GM12878 (cell line): ENCODE results near the gene SNAPC4. TPM values are rescaled to one million over a fixed set of nuclear protein-coding genes. Genes with fewer than 3 reads are reported as not detected.
A peak's percentile ranks its signal among the peaks of the same experiment; 100 is the strongest.
"Not testable (repeated sequence)": the region's sequence is repeated elsewhere in the genome, so short reads cannot be mapped to it uniquely, and the experiment has no call there.

Experiments used
- ATAC-seq: fragments of 200-7000 bp; cut with Tn5 transposase; 3 replicates; pipeline ENCODE4 v1.9.1; 2020; ENCODE audit warnings: mild to moderate bottlenecking, moderate library complexity
- BruUV-seq: library from RNA; stranded (reverse); fragments of 400-500 nt; replicated peaks from 2 replicates; lab custom pipeline; 2021; lab: Mats Ljungman, UMichigan
- CTCF ChIA-PET: fragments of 300-600 bp; sonication (Branson Sonifier 250); formaldehyde crosslinking; extraction: SDS; loops from one replicate; lab custom pipeline; 2021; ENCODE audit warnings: inconsistent platforms; lab: Yijun Ruan, JAX
- POLR2A ChIA-PET: fragments of 350-600 bp; formaldehyde crosslinking; extraction: SDS; loops from one replicate; lab custom pipeline; 2021; ENCODE audit warnings: inconsistent platforms; lab: Charles Lee
- RAD21 ChIA-PET: fragments of 300-600 bp; sonication (Branson Sonifier 250); formaldehyde crosslinking; loops from one replicate; lab custom pipeline; 2023; ENCODE audit warnings: antibody characterized with exemption; ENCODE audit not compliant: unreplicated experiment; lab: Charles Lee
- SMC1A ChIA-PET: fragments of 300-600 bp; sonication (Branson Sonifier 250); formaldehyde crosslinking; loops from one replicate; lab custom pipeline; 2023; ENCODE audit not compliant: unreplicated experiment, uncharacterized antibody; lab: Charles Lee
- DNase-seq: peaks from one replicate; pipeline ENCODE4 v3.0.0-alpha.2; 2011; ENCODE audit warnings: low read depth, low spot score
- FAIRE-seq: peaks from 3 replicates; lab custom pipeline; 2011; peaks lifted over from hg19 to GRCh38; lab: Jason Lieb, UNC
- H2AFZ ChIP-seq: 2 replicates; pipeline ENCODE4 v1.6.0; 2011; ENCODE audit warnings: low read depth, low read length, control low read depth; ENCODE audit not compliant: control insufficient read depth
- H3K27ac ChIP-seq: 2 replicates; pipeline ENCODE4 v1.5.1; 2011; ENCODE audit warnings: control low read depth; ENCODE audit not compliant: control insufficient read depth, insufficient read depth
- H3K27me3 ChIP-seq, 2 experiments: replicated peaks in 1 of 2; 2 replicates each; pipeline versions ENCODE4 v1.6.0 to v1.6.1; 2011; ENCODE audit warnings: low read length in 1 of 2; ENCODE audit not compliant: control insufficient read depth in 2 of 2, insufficient read depth in 2 of 2
- H3K36me3 ChIP-seq, 2 experiments: 2 replicates each; pipeline ENCODE4 v1.5.1; 2011; ENCODE audit warnings: low read length in 1 of 2; ENCODE audit not compliant: control insufficient read depth in 2 of 2, insufficient read depth in 2 of 2
- H3K4me1 ChIP-seq: 2 replicates; pipeline ENCODE4 v1.6.1; 2011; ENCODE audit warnings: mild to moderate bottlenecking, low read length, moderate library complexity, mixed read lengths; ENCODE audit not compliant: control insufficient read depth, insufficient read depth
- H3K4me2 ChIP-seq: 2 replicates; pipeline ENCODE4 v1.6.0; 2011; ENCODE audit warnings: control low read depth; ENCODE audit not compliant: control insufficient read depth, insufficient read depth
- H3K4me3 ChIP-seq: fragments of 200-600 bp; sonication (generic); 2 replicates; pipeline ENCODE4 v1.5.1; 2016
- H3K79me2 ChIP-seq: 2 replicates; pipeline ENCODE4 v1.6.0; 2011; ENCODE audit warnings: low read length; ENCODE audit not compliant: control insufficient read depth, insufficient read depth
- H3K9ac ChIP-seq: 2 replicates; pipeline ENCODE4 v1.8.0; 2011; ENCODE audit warnings: low read length, control low read depth, mixed read lengths; ENCODE audit not compliant: control insufficient read depth, insufficient read depth
- H3K9me3 ChIP-seq: replicated peaks from 3 replicates; pipeline ENCODE4 v1.5.1; 2011; ENCODE audit warnings: mild to moderate bottlenecking, low read length; ENCODE audit not compliant: control insufficient read depth, insufficient read depth
- H4K20me1 ChIP-seq: 2 replicates; pipeline ENCODE4 v1.6.0; 2011; ENCODE audit not compliant: control insufficient read depth, insufficient read depth
- BCL3 ChIP-seq: IDR thresholded peaks from 2 replicates; pipeline ENCODE4 v1.6.1; 2011; ENCODE audit warnings: borderline replicate concordance, low read depth, mild to moderate bottlenecking, moderate library complexity, low read length; ENCODE audit not compliant: insufficient read depth, poor library complexity, severe bottlenecking
- FOS ChIP-seq: IDR thresholded peaks from 3 replicates; pipeline ENCODE4 v1.6.1; 2011; ENCODE audit warnings: borderline replicate concordance; ENCODE audit not compliant: insufficient read length; ENCODE audit errors: extremely low read depth
- GATAD2B ChIP-seq: fragments of 450-650 bp; conservative IDR thresholded peaks from 2 replicates; pipeline ENCODE4 v1.6.1; 2017; ENCODE audit warnings: low read depth, mild to moderate bottlenecking, moderate library complexity
- KDM1A ChIP-seq: fragments of 200-600 bp; sonication (generic); IDR thresholded peaks from 2 replicates; pipeline ENCODE4 v1.6.1; 2016; ENCODE audit warnings: borderline replicate concordance
- NFYA ChIP-seq: IDR thresholded peaks from 2 replicates; pipeline ENCODE4 v1.6.1; 2011; ENCODE audit warnings: low read depth, mild to moderate bottlenecking, low read length, improper control_type of control experiment, borderline replicate concordance
- POLR2A ChIP-seq: IDR thresholded peaks from 2 replicates; pipeline ENCODE4 v1.6.1; 2011; ENCODE audit warnings: low read depth, mild to moderate bottlenecking, low read length
- POLR2AphosphoS5 ChIP-seq: IDR thresholded peaks from 2 replicates; pipeline ENCODE4 v1.6.1; 2011; ENCODE audit warnings: mild to moderate bottlenecking, low read length, inconsistent platforms
- SPI1 ChIP-seq: IDR thresholded peaks from 2 replicates; pipeline ENCODE4 v1.6.1; 2011; ENCODE audit warnings: low read depth, mild to moderate bottlenecking, low read length, moderate library complexity, borderline replicate concordance; ENCODE audit not compliant: insufficient read depth
- WGBS: methylation state at CpG from one replicate; pipeline ENCODE4 v1.1.6; 2016; ENCODE audit warnings: low lambda C conversion rate; ENCODE audit not compliant: insufficient replicate concordance, insufficient coverage; ENCODE audit errors: missing lambda C conversion rate; 5-methylcytosine and 5-hydroxymethylcytosine counted together
- in situ Hi-C: fragments of 300-500 bp; cut with MboI; formaldehyde crosslinking; loops from 9 replicates; pipeline ENCODE4 v1.14.3; 2018; ENCODE audit warnings: mixed read lengths
- intact Hi-C: fragments of 100-400 bp; cut with micrococcal nuclease; formaldehyde crosslinking; loops from one replicate; pipeline ENCODE4 v1.14.2; 2022; ENCODE audit not compliant: unreplicated experiment
- polyA plus RNA-seq, 11 experiments: library from polyadenylated mRNA; depleted of rRNA in 4 of 11; unstranded in 6 of 11; stranded (reverse) in 5 of 11; fragments of >200 nt; fragmentation: Nextera tagmentation in 4 of 11; fragmentation: Illumina TruSeq in 1 of 11; extraction: Ambion mirVana in 4 of 11; extraction: Trizol in 1 of 11; gene quantifications; 1 replicate in 1 of 11; 2 replicates in 10 of 11; pipeline versions ENCODE4 v1.2.1 to v1.2.3, GENCODE V29; 2011 to 2016; ENCODE audit warnings: inconsistent platforms in 2 of 11, missing spikeins in 2 of 11, low read depth in 1 of 11
- total RNA-seq, 4 experiments: library from RNA; depleted of rRNA in 3 of 4; stranded (reverse); fragments of >200 nt in 3 of 4; fragmentation: Illumina TruSeq in 1 of 4; extraction: Trizol in 1 of 4; gene quantifications; 2 replicates each; pipeline versions ENCODE4 v1.2.1 to v1.2.3, GENCODE V29; 2013 to 2021

SNAPC4 gene
- total and polyA plus RNA-seq, 10 of the 15 experiments (the other 5 are each of a cell fraction or from before 2014, with no cell fraction given) = 0.42 to 19.8 (median 7.0) TPM

- 68% methylated on average over 7 of the region's 7 CpGs for WGBS
- SMC1A ChIA-PET, POLR2A ChIA-PET, intact Hi-C loops, H3K9ac ChIP-seq, ATAC-seq, in situ Hi-C loops, H3K79me2 ChIP-seq, H4K20me1 ChIP-seq, H3K4me2 ChIP-seq, FAIRE-seq, H3K27me3 ChIP-seq, RAD21 ChIA-PET, H3K9me3 ChIP-seq, H3K4me3 ChIP-seq, H3K4me1 ChIP-seq, H3K27ac ChIP-seq, BruUV-seq, DNase-seq, H2AFZ ChIP-seq: not testable (repeated sequence)
- H3K36me3 ChIP-seq = peaks cover 18 to 21% of the 10 kb centered on the region in 2 experiments; a peak in 3 of 4 replicates
- CTCF ChIA-PET = interaction anchor here (1.1 kb wide), 1 partner anchor 25 kb away, joined by 4 read pairs; the partner anchor contains the start of gene SNAPC4
Measured at GRCh38 chr9:136425367-136425766, 25.4 kb upstream of the SNAPC4 start.

GRCh38 chr9:136424750-136425362 is 24.9 kb upstream of the SNAPC4 start:
- in situ Hi-C loops (no loop called here), intact Hi-C loops (no loop called here)
- Histone ChIP-seq H2AFZ (no peak overlapping the region), H3K36me3 (peaks cover 17 to 19% of the 10 kb centered on the region in 2 experiments; a peak in 3 of 4 replicates), H3K4me2 (no peak overlapping the region), H3K27me3 (no peaks in the 10 kb centered on the region), H3K9ac (no peak overlapping the region), H3K4me1 (no peaks in the 10 kb centered on the region), H3K9me3 (no peaks in the 10 kb centered on the region), H3K27ac (no peak overlapping the region), H3K4me3 (no peak overlapping the region), H4K20me1 (no peaks in the 10 kb centered on the region), H3K79me2 (no peaks in the 10 kb centered on the region)
- BruUV-seq = no TSS peak
- no peak for DNase-seq
- no peak for FAIRE-seq
- SMC1A ChIA-PET = no interaction called here
- no peak for ATAC-seq
- TF ChIP-seq FOS (no peak), NFYA (no peak), KDM1A (no peak), BCL3 (no peak), POLR2AphosphoS5 (0 out of 2 replicates have a peak, but pooled peaks have one; percentile 7), SPI1 (no peak), GATAD2B (no peak), POLR2A (peak; percentile 30; the same call in 1 of the 2 replicates)
- WGBS = 96% methylated on average over 26 of the region's 27 CpGs
- RAD21 ChIA-PET = no interaction called here
- POLR2A ChIA-PET = no interaction called here
- CTCF ChIA-PET = interaction anchor here (1.1 kb wide), 1 partner anchor 25 kb away, joined by 4 read pairs; the partner anchor contains the start of gene SNAPC4
